Progenitor cell of endocrine pancreas (in vitro differentiated cells): ENCODE measurements around the gene SLC40A1. TPM values are rescaled to one million over a fixed set of nuclear protein-coding genes. Genes with fewer than 3 reads are reported as not detected.

ENCODE experiments used
- DNase-seq: peaks from one replicate; pipeline ENCODE4 v3.0.0; 2021; ENCODE audit warnings: low spot score; ENCODE audit not compliant: unreplicated experiment
- H3K27ac Mint-ChIP-seq: 2 replicates; pipeline ENCODE4 v1.8.0; 2021; ENCODE audit warnings: mild to moderate bottlenecking, moderate library complexity, mixed read lengths
- H3K27me3 Mint-ChIP-seq: 2 replicates; pipeline ENCODE4 v1.8.0; 2021; ENCODE audit warnings: mixed read lengths
- H3K36me3 Mint-ChIP-seq: 2 replicates; pipeline ENCODE4 v1.8.0; 2022; ENCODE audit warnings: mixed read lengths; ENCODE audit not compliant: insufficient read depth
- H3K4me1 Mint-ChIP-seq: 2 replicates; pipeline ENCODE4 v1.8.0; 2021; ENCODE audit warnings: low read depth, mixed read lengths
- H3K4me3 Mint-ChIP-seq: 2 replicates; pipeline ENCODE4 v1.8.0; 2021; ENCODE audit warnings: low read depth, mild to moderate bottlenecking, moderate library complexity, mixed read lengths
- H3K9me3 Mint-ChIP-seq: 2 replicates; pipeline ENCODE4 v1.8.0; 2021; ENCODE audit warnings: low read depth, mixed read lengths
- CTCF ChIP-seq: fragments of 200-600 bp; sonication (generic); IDR thresholded peaks from one replicate; pipeline ENCODE4 v1.5.0; 2021; ENCODE audit warnings: antibody characterized with exemption, mild to moderate bottlenecking; ENCODE audit not compliant: unreplicated experiment
- total RNA-seq: library from RNA; stranded (reverse); gene quantifications from 2 replicates; pipeline ENCODE4 v1.2.1, GENCODE V29; 2021

SLC40A1 gene
- total RNA-seq, 1 donor from 2014 or later = 14.6 TPM

- no peaks in the 10 kb centered on the region for H3K9me3 Mint-ChIP-seq
- no peak for DNase-seq
- no peaks in the 10 kb centered on the region for H3K36me3 Mint-ChIP-seq
- no peaks in the 10 kb centered on the region for H3K27me3 Mint-ChIP-seq
- peaks cover 17% of the 10 kb centered on the region for H3K4me1 Mint-ChIP-seq
- no peak for TF ChIP-seq CTCF
- no peak overlapping the region for H3K4me3 Mint-ChIP-seq
- no peak overlapping the region for H3K27ac Mint-ChIP-seq
Measured at GRCh38 chr2:189551808-189552207, 28.8 kb downstream of the SLC40A1 start.

GRCh38 chr2:189549449-189549832, 31.1 kb downstream of the SLC40A1 start:
- H3K9me3 Mint-ChIP-seq = no peaks in the 10 kb centered on the region
- H3K4me3 Mint-ChIP-seq = no peak overlapping the region
- DNase-seq = no peak
- no peaks in the 10 kb centered on the region for H3K27me3 Mint-ChIP-seq
- H3K36me3 Mint-ChIP-seq = no peaks in the 10 kb centered on the region
- TF ChIP-seq CTCF = no peak
- no peak overlapping the region for H3K27ac Mint-ChIP-seq
- H3K4me1 Mint-ChIP-seq = peaks cover 9% of the 10 kb centered on the region

- no peak for DNase-seq
- Mint-ChIP-seq H3K9me3 (no peaks in the 10 kb centered on the region), H3K27ac (peak overlapping the region; percentile 67), H3K4me1 (peaks cover 9% of the 10 kb centered on the region), H3K27me3 (no peaks in the 10 kb centered on the region), H3K36me3 (no peaks in the 10 kb centered on the region), H3K4me3 (no peak overlapping the region)
- no peak for TF ChIP-seq CTCF
Measured at GRCh38 chr2:189548666-189549448, 31.7 kb downstream of the SLC40A1 start.

GRCh38 chr2:189545418-189545817, 35.2 kb downstream of the SLC40A1 start:
- H3K4me3 Mint-ChIP-seq = no peak overlapping the region
- no peaks in the 10 kb centered on the region for H3K27me3 Mint-ChIP-seq
- peaks cover 12% of the 10 kb centered on the region for H3K4me1 Mint-ChIP-seq
- no peaks in the 10 kb centered on the region for H3K36me3 Mint-ChIP-seq
- H3K27ac Mint-ChIP-seq = no peak overlapping the region
- no peaks in the 10 kb centered on the region for H3K9me3 Mint-ChIP-seq
- TF ChIP-seq CTCF = no peak
- DNase-seq = no peak

GRCh38 chr2:189544318-189545042, 36.1 kb downstream of the SLC40A1 start:
- Mint-ChIP-seq H3K9me3 (peaks cover 3% of the 10 kb centered on the region), H3K27ac (no peak overlapping the region), H3K36me3 (no peaks in the 10 kb centered on the region), H3K4me3 (no peak overlapping the region), H3K4me1 (peaks cover 16% of the 10 kb centered on the region), H3K27me3 (no peaks in the 10 kb centered on the region)
- no peak for TF ChIP-seq CTCF
- no peak for DNase-seq
